HG03039 (cell line): ENCODE measurements around the gene STX1A.

Experiments used
- ATAC-seq: cut with Tn5 transposase; IDR thresholded peaks from one replicate; pipeline ENCODE4 v1.9.1; 2021; ENCODE audit warnings: mild to moderate bottlenecking, moderate library complexity; ENCODE audit not compliant: unreplicated experiment

The STX1A gene

DNA sequence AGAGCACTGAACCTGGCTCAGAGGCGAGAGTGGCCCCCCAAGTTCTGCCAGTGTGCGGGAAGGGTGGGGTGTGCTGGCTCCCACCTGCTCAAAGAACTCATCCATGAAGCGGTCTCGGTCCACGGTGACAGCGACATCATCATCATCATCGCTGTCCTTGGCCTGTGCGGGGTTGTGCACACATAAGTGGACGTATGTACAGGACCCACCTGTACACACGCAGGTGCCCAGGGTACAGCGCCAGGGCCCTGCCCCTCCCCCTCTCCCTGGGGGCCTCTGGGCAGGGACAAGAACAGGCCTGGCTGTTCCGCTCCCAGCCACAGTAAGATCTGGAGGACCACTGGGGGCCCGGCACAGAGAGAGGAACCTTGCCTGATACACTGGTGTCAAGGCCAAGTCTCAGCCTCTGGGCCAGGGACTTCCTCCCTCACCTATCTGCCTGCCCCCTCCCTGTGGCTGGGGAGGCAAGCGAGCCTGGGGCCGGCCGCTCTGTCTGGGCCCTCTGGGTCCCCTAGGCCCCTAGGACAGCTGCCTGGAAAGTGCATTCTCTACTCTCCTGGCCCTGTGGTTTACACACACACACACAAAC, 10.4 kb downstream of the STX1A start:
- no peak for ATAC-seq

DNA sequence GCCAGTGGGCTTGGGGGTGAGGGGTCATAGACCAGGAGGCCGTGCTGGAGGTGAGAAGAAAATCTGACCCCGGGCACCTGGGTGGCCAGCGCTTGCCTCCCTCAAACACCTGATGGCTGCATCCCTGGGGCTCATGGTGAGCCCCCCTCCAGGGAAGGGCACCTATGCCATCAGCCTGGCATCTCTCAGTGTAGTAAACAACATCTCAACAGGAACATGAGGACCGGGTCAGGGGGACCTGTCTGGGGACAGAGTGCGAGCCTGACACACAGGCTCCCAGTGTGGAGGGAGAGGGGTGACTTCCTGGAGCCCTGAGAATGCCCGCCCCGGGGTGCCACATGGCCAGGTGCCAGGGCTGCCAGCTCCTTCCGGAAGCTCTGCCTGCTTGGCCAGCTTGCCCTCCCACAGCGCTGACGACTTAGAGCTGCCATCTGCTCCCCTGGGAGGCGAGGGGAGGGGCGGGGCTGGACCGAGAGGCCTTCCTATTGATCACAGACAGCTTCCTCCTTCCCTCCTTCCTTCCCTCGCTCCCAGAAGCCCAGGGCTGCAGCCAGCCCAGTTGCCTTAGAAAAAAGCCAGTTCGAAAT, 12.3 kb downstream of the STX1A start:
- no peak for ATAC-seq

DNA sequence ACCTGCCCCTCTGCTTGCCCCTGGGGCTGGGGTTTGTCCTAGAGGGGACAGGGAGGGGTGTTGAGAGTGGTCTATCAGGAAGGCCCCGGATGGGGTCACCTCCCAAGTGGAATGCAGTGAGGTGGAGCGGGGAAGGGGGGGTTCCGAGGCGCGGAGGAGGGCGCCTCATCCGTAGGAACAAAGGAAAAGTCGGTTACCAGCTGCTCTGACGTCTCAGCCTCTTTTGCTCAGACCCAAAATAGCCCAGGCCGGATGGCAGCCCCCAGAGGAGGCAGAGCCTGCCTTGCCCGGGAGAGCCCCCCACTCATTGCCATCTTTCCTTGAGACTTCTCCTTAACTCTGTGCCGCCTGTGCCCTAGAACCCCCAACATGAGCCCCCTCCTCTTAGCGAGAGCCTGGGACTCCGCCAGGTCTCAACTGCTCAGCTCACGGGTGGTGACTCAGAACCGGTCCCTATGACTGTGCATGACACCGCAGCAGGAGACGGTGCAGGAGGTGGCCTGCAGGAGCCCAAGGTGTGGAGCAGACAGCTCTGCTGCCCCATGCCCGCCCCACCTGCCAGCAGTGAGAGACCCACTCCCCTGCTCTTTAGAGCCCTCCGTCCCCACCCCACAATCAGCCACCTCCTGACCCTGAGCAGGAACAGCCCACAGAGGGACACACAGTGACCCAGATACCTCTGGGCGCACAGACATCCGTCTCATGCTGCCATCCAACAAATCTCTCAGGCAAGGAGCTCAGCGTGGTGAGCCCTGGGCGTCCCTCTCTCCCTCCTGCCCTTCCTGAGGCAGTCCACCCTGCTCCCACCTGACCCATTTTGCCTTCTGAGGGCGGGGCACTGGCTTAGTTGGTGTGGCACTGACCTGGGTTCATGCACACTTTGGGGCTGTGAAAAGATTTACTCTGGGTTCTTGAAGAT, 13.1 kb downstream of the STX1A start:
- ATAC-seq = no peak

DNA sequence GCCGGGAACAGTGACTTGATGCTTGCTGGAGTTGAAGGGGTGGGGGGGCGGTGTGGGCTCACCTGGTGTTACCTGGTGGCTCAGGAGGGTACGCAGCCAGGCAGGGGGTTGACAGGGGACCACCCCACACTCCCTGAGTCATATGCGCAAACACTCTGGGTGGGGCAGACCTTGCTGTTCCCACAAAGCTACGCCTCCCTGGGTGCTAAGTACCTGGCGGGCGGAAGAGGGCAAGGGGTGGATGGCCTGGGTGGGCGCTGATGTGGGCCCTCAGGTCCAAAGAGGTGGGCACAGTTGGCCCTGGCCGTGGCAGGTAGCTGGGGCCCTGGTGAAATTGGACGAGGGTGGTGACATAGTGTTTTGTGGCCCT, 13.9 kb downstream of the STX1A start:
- ATAC-seq = no peak

DNA sequence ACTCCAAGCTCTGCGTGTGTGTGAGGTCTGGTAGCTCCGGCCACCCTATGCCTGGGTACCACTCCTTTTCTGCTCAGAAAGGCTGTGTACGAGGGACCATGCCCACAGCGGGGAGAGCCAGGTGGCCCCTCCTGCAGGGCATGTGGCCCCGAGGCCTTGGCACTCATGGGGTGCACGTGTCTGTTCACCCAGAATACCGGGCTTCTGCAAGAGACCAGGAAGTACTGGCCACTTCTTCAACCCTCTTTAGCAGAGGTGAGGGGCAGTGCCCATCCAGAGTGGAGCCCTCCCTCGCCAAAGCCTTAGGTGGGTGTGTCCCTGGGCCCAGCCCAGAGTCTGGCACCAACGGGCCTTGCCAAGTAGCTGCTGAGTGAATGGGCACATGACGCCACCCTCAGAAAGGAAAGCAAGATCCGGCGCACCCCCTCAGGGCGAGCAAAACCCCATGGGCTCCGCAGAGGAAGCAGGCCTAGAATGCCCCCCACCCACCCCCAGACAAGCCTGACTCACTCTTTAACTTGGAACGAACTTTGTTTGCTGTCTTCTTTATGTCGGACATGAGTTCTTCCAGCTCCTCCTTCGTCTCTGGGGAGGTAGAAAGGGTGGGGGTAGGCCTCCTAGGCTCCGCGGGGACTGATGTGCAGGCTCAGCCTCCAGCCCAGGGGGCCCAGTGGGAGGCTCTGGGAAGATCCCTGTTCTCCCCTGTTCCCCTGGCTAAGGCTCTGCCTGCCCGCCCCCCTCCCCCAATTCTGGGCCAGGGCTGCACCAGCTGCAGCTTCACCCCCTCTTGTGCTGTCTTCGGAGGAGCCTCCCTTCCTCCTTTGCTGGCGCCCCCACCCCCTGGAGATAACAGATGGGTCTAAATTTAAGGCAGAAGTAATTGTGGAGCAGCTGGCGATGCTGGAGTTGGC, 14.6 kb downstream of the STX1A start:
- ATAC-seq = no peak

DNA sequence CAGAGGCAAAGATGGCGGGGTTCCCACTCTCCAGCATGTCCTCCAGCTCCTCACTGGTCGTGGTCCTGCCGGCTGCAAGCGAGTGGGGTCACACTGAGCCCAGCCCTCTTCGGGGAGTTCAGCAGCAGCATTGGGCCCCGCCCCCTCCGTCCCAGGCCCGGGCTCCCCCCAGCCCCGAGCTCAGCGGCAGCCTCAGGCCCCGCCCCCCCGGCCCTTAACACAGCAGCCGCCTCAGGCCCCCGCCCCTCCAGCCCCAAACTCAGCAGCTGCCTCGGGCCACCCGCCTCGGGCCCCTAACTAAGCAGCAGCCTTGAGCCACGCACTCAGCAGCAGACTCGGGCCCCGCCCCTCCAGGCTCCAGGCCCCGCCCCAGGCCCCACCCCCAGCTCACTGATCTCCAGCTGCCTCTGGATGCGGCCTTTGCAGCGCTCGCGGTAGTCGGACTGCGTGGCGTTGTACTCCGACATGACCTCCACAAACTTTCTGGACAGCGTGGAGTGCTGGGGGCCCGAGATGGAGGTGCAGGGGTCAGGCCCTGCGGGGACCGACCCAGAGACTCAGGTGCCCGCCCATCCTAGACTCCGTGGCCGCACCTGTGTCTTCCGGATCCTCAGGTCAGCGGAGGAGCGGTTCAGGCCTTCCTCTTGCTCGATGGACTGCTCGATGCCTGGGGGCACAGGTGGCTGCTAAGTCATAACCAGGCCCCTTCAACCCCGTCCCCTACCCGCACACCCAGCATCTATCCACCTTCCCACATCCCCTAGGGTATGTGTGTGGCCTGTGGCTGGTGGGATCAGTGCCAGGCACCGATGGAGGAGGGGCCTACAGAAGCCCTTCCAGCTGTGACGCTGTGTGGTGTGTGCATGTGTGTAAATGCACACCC, 15.5 kb downstream of the STX1A start:
- no peak for ATAC-seq

DNA sequence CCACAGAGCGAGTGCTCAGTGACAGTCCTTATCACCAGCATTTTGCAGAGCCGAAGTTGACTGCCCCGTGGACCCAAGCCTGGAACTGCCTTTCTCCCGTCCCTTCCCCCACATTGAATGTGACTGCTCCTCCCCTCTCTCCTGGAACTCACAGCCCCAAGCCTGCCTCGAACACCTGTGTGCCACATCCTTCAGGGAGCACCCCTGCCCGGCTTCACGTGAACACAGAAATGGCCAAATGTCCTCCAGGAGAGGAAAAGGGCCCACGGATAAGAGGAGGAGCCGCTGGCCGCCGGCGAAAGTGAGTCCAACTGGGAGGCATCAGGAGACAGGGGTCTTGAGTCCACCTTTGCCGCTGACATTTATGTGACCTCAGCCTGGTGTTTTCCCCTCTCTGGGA, 16.2 kb downstream of the STX1A start:
- no peak for ATAC-seq

DNA sequence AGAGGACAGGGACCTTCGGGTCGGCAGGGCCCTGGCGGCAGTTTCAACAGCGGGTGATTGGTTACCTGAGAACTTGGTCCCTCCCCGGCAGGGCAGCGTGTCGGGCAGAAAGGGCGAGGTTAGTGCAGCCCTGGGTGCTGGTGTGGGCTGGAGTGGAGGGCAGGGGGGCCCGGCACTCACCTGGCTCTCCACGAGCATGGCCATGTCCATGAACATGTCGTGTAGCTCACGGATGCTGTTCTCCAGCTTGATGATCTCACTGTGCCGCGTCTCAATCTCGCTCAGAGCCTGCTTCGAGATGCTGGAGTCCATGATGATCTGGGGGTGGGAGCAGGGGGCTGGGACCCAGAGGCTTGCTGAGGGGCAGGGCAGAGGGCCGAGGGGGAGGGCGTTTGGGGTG, 16.8 kb downstream of the STX1A start:
- no peak for ATAC-seq

DNA sequence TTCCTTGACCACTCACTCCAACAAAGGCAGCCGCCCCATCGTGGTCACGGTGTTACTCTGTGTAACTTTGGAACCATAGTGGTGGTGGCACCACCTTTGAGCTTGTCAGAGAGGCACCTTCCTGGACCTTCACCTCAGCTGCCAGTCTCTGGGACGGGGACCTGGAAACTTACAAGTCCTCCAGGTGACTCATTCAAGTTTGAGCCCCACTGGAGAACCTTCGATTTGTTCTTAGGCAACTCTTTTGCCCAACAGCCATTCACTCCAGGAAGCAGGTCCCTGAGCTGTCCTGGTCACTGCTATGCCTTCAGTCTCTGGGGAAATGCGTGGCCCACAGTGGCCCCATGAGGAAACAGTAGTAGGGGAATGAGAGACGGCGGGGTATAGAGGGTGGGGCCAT, 17.2 kb downstream of the STX1A start:
- ATAC-seq = no peak

DNA sequence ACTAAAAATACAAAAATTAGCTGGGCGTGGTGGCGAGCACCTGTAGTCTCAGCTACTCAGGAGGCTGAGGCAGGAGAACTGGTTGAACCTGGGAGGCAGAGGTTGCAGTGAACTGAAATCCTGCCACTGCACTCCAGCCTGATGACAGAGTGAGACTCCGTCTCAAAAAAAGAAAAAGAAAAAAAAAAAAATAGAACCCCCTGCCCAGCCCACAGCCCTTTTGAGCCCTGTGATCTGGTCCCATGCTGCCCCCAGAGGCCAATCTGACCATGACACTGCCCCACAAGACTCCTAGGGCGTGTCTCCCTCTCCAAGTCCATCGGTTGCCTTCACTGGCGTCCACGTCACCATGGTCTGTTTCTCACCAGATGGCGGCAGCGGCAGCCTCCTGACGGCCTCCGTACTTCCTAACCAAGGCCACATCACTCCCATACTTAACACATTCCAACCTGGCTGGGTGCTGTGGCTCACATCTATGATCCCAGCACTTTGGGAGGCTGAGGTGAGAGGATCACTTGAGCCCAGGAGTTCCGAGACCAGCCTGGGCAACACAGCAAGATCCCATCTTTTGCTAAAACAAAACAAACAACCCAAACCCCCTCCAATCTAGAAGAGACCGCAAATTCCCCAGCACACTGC, 18.0 kb downstream of the STX1A start:
- ATAC-seq = no peak

DNA sequence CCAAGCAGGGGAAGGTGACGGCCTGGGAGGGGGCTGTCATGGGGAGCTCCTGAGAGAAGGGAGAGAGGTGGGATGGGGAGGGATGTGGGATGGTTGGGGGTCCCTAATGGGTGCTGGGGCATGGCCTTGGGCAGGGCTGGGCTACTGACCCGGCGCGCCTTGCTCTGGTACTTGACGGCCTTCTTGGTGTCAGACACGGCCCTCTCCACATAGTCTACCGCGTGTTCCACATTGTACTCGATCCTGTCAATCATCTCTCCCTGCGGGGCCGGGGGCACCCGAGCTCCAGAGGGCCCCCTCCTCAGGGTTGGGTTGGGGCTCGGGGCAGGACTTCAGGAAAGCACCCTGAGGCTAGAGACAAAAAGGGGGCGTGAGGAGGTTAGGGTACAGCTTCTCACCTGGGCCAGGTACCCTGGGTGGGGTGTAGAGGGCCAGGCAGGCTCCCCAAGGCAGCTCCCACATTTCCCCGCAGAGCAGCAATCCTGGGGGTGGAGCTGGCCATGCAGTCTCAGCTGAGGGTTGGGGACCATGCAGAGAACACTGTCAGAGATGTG, 18.8 kb downstream of the STX1A start:
- no peak for ATAC-seq

DNA sequence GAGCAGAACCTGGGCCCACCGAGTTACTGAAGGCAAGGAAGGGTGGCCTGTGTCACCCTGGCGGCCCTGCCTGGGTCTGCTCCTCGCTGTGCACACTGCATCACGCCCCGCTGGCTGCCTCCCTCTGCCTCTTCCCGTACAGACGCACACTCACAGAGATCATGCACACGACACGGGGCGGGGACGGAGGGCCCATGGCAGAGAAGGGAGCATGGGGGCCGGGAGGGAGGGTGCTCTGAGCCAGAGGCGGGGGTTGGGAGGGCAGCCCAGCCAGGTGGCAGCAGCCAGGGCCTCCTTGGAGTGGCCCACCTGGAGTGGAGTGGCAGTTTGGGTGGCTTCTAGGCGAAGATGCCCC, 19.4 kb downstream of the STX1A start:
- no peak for ATAC-seq

DNA sequence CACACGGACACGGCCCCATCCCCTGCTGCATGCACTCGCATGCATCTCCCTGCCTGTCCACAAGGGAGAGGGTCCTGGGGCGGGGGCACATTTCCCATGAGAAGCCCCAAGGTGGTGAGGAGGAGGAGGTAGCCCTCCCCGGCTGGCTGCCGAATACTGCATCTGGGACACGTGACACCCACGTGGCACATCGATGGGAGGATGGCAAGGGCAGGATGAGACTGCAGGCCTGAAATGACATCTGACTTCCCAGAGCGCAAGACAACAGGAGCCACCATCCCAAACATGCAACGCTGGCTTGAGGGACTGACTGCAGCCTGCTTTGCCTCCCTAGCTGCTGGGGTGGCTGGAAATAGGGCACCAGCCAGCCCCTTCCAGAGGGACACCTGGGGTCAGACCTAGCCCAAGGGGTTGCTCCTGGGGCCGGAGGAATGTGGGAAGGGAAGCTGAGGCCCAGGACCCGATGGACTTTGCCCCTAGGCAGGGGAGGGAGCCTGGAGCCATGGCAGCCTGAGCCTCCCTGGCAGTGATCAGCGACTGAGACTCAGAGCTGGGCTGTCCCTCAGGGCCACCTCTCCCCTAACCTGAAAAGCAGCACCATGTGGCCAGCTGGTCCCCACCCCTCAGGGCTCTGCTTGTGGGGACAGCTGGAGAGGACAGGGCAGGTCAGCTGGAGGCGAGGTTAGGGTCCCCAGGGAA, 19.9 kb downstream of the STX1A start:
- ATAC-seq = no peak

DNA sequence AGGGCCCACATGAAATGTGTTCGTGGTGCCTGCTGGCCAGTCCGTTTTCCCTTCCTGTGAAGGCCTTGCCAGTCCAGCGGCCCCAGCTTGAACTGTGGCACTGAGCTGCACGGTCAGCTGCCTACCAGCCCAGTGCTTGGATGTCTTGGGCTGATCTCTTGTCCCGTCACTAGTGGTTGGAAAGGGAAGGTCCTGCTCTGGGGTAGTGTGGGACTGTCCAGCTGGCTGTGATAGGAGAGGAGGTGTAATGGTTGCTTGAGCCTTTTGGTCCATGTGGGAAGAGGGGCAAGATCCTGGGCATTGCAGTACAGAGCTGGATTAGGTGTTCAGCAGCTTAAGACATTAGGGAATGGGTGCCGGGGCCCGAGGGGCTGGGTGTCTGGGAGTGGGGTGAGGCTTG, 21.1 kb downstream of the STX1A start:
- ATAC-seq = no peak

DNA sequence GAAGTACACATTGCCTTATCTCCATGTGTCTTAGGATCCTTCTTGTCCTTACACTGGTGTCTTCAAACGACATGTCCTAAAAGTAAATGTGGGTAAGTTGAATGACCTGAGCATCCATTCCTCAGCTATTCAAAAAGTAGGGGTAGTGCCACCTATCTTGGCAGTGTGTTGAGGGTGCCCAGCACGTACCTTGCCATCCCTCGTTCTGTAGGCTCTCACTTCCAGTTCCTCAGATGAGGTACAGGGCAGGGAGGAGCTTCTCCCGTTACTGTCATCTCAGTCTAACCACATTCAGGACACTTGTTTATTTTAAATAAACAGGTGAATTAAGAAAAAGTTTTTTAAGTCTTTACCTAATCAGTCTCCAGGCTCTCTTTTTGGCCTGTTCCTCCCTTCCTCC, 23.1 kb downstream of the STX1A start:
- ATAC-seq = no peak

DNA sequence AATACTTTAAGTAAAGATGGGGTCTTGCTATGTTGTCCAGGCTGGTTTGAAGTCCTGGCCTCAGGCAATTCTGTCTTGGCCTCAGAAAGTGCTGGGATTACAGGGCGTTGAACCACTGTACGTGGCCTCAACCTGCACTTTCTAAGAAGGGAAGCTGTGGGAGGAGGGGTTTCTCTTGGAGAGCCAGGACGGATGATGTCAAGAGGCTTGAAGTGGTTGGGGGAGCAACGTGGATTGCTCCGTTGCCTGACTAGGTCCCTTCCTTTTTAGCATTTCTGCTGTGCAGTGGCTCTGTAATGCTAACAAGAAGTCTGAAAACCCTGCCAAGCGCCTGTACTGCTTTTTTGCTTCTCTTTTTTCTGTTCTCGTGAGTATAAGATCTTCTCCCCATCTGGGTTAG, 28.8 kb downstream of the STX1A start:
- no peak for ATAC-seq

DNA sequence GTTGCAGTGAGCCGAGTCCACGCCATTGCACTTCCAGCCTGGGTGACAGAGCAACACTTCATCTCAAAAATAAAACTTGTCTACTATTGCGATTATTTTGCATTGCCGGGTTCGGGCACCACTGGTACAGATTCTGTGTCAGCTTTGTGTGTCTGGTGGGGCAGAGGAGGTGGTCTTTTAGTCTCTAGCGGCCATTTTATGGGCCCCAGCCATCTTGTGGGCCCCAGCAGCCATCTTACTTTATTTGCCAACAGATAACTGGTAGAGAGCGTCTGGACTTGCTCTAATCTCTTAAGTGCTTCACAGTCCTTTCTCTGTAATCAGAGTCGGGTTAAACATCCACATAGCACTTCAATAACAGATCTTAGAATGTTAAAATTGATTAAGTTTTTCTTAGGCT, 31.2 kb downstream of the STX1A start:
- no peak for ATAC-seq

DNA sequence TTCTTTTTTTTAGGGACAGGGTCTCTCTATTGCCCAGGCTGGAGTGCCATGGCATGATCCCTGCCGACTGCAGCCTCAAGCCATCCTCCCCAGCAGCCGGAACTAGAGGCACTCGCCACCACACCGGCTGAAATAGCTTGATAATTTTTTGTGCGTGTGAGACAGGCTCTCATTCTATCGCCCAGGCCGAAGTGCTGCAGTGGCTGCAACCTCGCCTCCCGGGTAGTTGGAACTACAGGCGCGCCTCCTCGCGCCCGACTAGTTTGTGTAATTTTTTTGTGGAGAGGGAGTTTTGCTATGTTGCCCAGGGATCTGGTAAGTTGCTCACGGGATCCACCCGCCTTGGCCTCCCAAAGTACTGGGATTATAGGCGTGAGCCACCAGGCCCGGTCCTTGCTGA, 34.2 kb downstream of the STX1A start:
- ATAC-seq = no peak
